ENCODE data around the gene BICDL1. TPM values are rescaled to one million over a fixed set of nuclear protein-coding genes. Genes with fewer than 3 reads are reported as not detected.

The BICDL1 gene
- total and polyA plus RNA-seq, 2 donors from 2014 or later = 60.5 to 101 TPM

DNA sequence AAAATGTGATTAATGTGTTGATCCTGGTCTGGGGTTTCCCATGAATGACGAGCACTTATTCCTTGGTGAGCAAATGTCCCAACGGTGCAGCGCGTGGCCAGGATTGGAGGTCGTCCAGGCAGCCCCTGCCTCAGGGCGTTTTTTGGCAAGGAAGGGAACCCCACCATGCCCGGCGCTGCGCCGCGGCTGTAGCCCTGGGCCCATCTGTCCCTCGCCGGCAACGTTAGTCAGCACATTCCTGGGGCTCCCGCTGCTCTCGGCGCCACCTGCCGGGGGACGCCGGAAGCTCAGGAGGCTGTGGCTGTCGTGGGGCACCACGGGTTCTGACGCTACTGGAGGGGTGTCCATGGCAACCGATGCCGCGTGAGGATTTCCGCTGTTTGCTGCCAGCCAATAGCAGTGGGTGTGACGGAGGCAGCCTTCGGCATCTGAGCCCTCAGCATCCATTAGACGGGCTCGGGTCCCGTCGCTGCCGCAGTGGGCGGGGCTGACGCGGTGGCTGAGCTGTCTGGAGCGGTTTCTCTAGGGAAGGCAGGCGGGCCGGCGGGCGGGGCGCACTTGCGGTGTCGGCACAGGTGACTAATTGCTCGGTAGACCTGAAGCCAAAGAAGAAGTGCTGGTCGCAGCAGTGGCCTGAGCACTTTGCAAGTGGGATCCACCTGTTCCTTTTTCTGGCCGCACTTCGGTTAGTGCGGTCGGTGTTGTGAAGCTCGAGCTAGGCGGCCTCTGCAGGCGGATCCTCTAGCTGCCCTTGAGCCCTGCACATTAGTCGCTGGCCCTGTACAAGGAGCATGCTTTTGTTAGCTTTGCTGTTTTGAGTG, 98.0 kb downstream of the BICDL1 start:
- Histone ChIP-seq H3K27ac (ENCODE audit: low read depth in 2 of 2, low read length in 2 of 2) (peak overlapping the region; percentile 69 to 73), H3K9ac (ENCODE audit: low read length in 3 of 3) (peak overlapping the region in 1 of 3 donors; percentile 67), H3K9me3 (ENCODE audit: control insufficient read depth in 2 of 3, insufficient read depth in 1 of 3, low read length in 3 of 3) (no peaks in the 10 kb centered on the region), H3K4me3 (ENCODE audit: low read length in 3 of 3) (peak overlapping the region; percentile 13 to 53 (median 48)), H3K4me1 (ENCODE audit: control insufficient read depth in 2 of 3, insufficient read depth in 2 of 3, low read depth in 1 of 3, low read length in 3 of 3) (peaks cover 0 to 5% (median 0%) of the 10 kb centered on the region in 3 donors), H3K27me3 (ENCODE audit: control insufficient read depth, insufficient read depth, low read length) (no peaks in the 10 kb centered on the region), H3K36me3 (ENCODE audit: control insufficient read depth in 2 of 3, insufficient read depth in 3 of 3, low read length in 3 of 3) (peaks cover 0 to 33% (median 10%) of the 10 kb centered on the region in 3 donors)
- FAIRE-seq (peak; percentile 74), DNase-seq (peak; percentile 99)
- TF ChIP-seq, protein P1, sequence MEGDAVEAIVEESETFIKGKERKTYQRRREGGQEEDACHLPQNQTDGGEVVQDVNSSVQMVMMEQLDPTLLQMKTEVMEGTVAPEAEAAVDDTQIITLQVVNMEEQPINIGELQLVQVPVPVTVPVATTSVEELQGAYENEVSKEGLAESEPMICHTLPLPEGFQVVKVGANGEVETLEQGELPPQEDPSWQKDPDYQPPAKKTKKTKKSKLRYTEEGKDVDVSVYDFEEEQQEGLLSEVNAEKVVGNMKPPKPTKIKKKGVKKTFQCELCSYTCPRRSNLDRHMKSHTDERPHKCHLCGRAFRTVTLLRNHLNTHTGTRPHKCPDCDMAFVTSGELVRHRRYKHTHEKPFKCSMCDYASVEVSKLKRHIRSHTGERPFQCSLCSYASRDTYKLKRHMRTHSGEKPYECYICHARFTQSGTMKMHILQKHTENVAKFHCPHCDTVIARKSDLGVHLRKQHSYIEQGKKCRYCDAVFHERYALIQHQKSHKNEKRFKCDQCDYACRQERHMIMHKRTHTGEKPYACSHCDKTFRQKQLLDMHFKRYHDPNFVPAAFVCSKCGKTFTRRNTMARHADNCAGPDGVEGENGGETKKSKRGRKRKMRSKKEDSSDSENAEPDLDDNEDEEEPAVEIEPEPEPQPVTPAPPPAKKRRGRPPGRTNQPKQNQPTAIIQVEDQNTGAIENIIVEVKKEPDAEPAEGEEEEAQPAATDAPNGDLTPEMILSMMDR (IDR thresholded peaks at IDR 0.05; ENCODE audit: borderline replicate concordance, extremely low read depth, insufficient read depth) = peak; percentile 97
- intact Hi-C loops (cut with DNase I) = no loop called here

DNA sequence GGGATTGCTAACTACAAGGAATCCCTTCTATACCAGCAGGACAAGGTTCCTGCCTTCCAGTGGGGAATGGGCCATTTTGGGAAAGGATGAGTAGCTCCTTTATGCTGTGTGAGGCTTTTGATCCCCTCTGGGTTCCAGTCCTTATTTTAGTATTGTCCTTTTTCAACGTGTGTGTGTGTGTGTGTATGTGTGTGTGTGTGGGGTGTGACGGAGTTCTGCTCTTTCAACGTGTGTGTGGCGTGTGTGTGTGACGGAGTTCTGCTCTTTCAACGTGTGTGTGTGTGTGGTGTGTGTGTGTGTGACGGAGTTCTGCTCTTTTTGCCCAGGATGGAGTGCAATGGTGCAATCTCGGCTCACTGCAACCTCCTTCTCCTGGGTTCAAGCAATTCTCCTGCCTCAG, 100.1 kb downstream of the BICDL1 start:
- Histone ChIP-seq H3K36me3 (ENCODE audit: control insufficient read depth in 2 of 3, insufficient read depth in 3 of 3, low read length in 3 of 3) (peaks cover 0 to 29% (median 10%) of the 10 kb centered on the region in 3 donors), H3K4me1 (ENCODE audit: control insufficient read depth in 2 of 3, insufficient read depth in 2 of 3, low read depth in 1 of 3, low read length in 3 of 3) (peaks cover 0 to 5% (median 0%) of the 10 kb centered on the region in 3 donors), H3K9me3 (ENCODE audit: control insufficient read depth in 2 of 3, insufficient read depth in 1 of 3, low read length in 3 of 3) (no peaks in the 10 kb centered on the region), H3K4me3 (ENCODE audit: low read length in 3 of 3) (no peak overlapping the region), H3K27me3 (ENCODE audit: control insufficient read depth, insufficient read depth, low read length) (no peaks in the 10 kb centered on the region), H3K27ac (ENCODE audit: low read depth in 2 of 2, low read length in 2 of 2) (no peak overlapping the region), H3K9ac (ENCODE audit: low read length in 3 of 3) (no peak overlapping the region)
- FAIRE-seq = no peak
- intact Hi-C loops (cut with DNase I) = no loop called here
- DNase-seq = no peak
- TF ChIP-seq, protein P1 (IDR thresholded peaks at IDR 0.05; ENCODE audit: borderline replicate concordance, extremely low read depth, insufficient read depth) = no peak

DNA sequence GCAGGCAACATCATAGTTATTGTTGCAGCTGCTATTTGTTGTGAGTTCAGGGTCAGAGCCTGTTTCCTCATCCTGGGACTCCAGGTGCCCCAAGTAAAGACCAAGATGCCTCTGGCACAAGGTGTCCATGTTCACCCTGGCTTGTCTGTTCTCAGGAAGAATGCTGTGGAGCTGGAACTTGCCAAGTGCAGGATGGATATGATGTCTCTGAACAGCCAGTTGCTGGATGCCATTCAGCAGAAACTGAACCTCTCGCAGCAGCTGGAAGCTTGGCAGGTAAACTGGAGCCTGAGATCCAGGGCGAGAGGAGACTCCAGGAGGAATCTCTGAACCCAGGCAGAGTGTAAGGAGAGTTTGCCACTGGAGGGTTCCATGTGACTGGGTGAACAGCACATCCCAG, 100.8 kb downstream of the BICDL1 start:
- H3K9ac ChIP-seq (ENCODE audit: low read length in 3 of 3) = no peak overlapping the region
- TF ChIP-seq, protein P1 (IDR thresholded peaks at IDR 0.05; ENCODE audit: borderline replicate concordance, extremely low read depth, insufficient read depth) = no peak
- intact Hi-C loops (cut with DNase I) = no loop called here
- H3K4me3 ChIP-seq (ENCODE audit: low read length in 3 of 3) = no peak overlapping the region
- no peak for FAIRE-seq
- no peaks in the 10 kb centered on the region for H3K9me3 ChIP-seq (ENCODE audit: control insufficient read depth in 2 of 3, insufficient read depth in 1 of 3, low read length in 3 of 3)
- no peak overlapping the region for H3K27ac ChIP-seq (ENCODE audit: low read depth in 2 of 2, low read length in 2 of 2)
- peaks cover 0 to 5% (median 0%) of the 10 kb centered on the region in 3 donors for H3K4me1 ChIP-seq (ENCODE audit: control insufficient read depth in 2 of 3, insufficient read depth in 2 of 3, low read depth in 1 of 3, low read length in 3 of 3)
- peaks cover 0 to 31% (median 10%) of the 10 kb centered on the region in 3 donors for H3K36me3 ChIP-seq (ENCODE audit: control insufficient read depth in 2 of 3, insufficient read depth in 3 of 3, low read length in 3 of 3)
- H3K27me3 ChIP-seq (ENCODE audit: control insufficient read depth, insufficient read depth, low read length) = no peaks in the 10 kb centered on the region
- no peak for DNase-seq
